Renal pelvis (tissue), 4 donors: Measurements from ENCODE around the gene PLXNC1. TPM values are rescaled to one million over a fixed set of nuclear protein-coding genes. Genes with fewer than 3 reads are reported as not detected.

ENCODE experiments used
- DNase-seq: peaks from one replicate; pipeline ENCODE4 v3.0.0-alpha.2; 2013
- polyA plus RNA-seq, 3 donors: library from polyadenylated mRNA; unstranded; fragments of 120-200 nt; gene quantifications; one replicate each; pipeline ENCODE4 v1.2.1, GENCODE V29; 2013; ENCODE audit not compliant: insufficient read length in 3 of 3

Gene PLXNC1
- polyA plus RNA-seq, 3 donors: 6.8 to 7.8 (median 7.1) TPM

- DNase-seq: no peak
Measured at GRCh38 chr12:94204499-94205247, 56.3 kb downstream of the PLXNC1 start.

GRCh38 chr12:94205822-94206221, 57.4 kb downstream of the PLXNC1 start:
- DNase-seq: no peak

DNA sequence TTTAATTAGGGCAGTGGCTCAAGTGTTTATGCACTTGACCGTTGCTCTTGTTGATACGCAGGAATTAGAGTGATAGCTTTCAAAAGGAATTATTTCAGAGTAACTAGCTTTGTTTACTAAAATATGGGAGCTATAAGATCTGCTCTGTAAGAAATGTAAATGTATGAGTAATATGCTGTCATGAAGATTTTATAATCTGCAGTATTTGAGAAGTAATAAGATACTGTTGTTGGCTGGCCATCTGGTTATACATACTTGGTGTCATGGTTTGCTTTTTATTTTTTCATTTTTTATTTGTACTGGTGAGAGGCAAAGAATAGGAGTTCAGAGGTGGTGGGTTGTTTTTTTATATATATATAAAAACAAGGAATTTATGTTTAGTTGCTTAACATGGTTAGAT, 58.5 kb downstream of the PLXNC1 start:
- DNase-seq: no peak

GRCh38 chr12:94207467-94207848, 59.1 kb downstream of the PLXNC1 start:
- DNase-seq: no peak

GRCh38 chr12:94207849-94208621, 59.7 kb downstream of the PLXNC1 start:
- DNase-seq: no peak

GRCh38 chr12:94208622-94208966, 60.2 kb downstream of the PLXNC1 start:
- no peak for DNase-seq

- DNase-seq: no peak
Measured at GRCh38 chr12:94209240-94209639, 60.9 kb downstream of the PLXNC1 start.

DNA sequence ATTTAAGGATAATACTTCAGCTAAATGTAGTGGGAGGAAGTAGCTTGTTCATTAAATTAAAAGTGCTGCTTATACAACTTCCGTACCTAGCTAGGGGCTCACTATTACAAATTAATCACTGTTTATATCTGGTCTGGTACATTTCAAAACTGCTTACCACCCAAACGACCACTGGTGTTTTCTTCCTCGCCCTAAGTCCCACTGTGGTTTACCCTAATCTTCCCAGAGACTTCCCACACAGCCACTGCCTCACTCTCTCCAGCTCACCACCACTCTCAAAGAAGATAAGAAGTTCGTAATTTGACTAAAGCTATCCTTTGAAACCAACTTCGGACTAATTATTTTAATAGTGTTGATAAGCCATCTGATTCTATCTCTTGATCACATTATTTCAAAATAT, 62.6 kb downstream of the PLXNC1 start:
- no peak for DNase-seq

GRCh38 chr12:94218233-94218632, 69.9 kb downstream of the PLXNC1 start:
- DNase-seq: no peak

- DNase-seq: no peak
Measured at GRCh38 chr12:94219622-94220302, 71.4 kb downstream of the PLXNC1 start.

DNA sequence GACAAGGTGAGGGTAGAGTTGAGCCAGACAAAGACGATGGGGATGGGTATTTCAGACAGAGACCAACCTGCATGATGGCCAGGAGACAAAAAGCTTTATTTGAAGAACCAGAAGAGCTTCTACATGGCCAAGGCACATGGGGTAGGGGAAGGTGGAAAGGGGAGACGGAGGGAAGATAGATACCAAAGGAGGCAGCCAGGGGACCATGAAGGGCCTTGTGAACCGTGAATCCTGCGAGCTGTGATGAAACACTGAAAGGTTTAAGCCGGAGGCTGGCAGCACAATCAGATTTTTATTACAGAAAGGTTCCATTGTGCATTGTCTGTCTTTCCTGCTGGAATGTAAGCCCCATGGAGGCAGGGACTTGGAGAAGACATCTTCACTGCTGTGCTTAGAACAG, 72.4 kb downstream of the PLXNC1 start:
- no peak for DNase-seq

- no peak for DNase-seq
Measured at GRCh38 chr12:94222351-94223084, 74.1 kb downstream of the PLXNC1 start.

GRCh38 chr12:94223842-94224241, 75.5 kb downstream of the PLXNC1 start:
- DNase-seq: no peak

DNA sequence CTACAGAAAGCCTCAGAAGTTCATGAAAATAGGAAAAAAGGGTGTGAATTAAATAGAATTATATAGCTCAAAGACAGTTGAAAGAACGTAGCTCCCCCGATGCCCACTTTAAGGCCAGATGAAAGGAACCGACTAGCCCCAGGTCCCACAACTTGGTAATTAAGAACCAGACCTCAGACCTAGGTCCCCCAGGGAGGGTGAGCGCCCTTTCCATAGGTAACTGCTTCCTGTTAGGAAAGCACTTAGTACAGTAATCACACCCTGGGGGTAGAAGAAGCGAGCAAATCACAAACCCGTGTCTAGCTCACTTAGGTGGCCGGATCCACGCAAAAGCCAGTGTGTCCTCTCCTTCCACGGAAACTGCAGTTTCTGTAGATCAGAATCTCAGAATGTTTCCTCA, 77.1 kb downstream of the PLXNC1 start:
- no peak for DNase-seq

DNA sequence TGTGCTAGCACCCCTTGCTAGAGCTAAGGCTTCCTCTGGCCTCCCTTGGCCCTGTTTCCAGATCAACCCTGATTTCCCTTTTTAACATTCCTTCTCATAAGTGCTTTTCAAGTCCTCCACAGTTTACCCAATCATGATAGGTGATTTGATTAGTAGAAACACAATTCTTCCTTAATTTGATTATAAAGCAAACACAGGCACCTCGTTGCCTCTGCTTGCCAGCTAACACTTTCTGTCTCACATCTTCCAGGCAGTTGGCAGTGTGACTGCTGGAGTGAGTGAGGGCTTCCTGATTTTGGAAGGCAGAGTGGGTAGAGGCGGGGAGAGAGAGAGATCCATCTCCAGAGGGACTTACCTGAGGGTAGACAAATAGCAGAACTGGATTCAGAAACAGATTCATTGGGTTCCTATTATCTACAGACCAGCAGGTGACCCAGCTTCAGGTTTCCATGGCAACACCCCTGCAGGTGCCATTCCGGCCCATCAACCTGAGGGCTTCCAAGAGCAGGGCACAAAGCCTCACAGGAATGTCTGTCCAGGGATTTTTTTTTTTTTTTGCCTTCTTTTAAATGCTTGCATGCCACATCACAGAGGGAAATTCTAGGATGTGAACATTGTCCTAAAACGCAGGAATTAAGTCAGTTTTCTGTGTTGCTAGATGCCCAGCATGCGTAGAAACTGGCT, 77.7 kb downstream of the PLXNC1 start:
- DNase-seq: no peak

DNA sequence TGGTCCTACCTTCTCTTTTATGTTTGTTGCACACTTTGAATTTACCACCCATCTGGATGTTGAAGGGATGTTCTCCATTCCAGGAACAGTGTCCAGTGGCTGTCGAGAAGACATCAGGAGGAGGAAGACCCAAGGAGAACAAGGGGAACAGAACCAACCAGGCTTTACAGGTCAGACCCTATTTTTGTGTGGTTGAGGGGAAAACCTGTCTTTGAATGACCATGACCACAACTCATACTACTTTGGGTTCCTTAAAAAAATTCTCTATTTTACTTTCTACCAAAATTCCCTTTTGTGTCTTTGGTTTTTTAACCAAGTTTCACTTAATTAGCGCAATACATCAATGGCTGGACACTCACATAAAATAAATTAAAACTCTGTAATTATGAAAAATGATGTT, 78.7 kb downstream of the PLXNC1 start:
- DNase-seq: no peak

DNA sequence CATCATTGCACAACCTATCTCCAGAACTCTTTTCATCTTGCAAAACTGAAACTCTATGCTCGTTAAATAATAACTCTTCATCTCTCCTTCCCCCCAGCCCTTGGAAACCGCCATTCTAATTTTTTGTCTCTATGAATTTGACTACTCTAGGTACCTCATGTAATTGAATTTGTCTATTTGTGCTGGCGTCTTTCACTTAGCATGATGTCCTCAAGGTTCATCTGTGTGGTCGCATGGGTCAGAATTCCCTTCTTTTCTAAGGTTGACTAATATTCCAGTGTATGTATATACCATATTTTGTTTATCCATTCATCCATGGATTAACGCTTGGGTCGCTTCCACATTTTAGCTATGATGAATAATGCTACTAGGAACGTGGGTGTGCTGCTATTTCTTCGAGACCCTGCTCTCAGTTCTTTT, 80.1 kb downstream of the PLXNC1 start:
- DNase-seq: no peak

GRCh38 chr12:94229902-94230301, 81.5 kb downstream of the PLXNC1 start:
- no peak for DNase-seq

DNA sequence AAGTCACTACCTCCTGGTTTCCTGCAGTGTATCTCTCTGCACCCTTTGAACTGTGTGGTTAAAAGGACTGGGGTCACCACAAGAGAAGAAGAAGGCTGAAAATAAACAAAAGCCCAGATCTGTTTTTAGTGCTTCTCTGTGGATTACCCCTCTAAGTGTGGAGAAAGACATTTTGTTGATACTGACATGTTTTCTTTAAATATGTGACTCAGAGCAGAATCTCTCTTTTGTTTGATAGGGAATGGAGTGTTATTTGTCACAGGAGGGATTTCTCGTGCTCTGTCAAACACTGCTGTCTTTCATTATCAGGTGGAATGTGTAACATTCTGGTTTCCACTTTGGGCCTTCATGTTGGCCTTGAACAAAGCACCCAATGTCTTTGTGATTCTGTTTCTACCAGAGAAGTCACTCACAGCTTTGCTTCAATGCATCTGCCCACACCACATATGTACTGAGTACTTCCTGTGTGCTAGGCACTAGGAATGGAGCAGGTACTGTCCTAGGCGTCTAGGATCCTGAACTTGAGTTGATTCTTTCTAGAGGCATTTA, 82.1 kb downstream of the PLXNC1 start:
- DNase-seq: no peak

DNA sequence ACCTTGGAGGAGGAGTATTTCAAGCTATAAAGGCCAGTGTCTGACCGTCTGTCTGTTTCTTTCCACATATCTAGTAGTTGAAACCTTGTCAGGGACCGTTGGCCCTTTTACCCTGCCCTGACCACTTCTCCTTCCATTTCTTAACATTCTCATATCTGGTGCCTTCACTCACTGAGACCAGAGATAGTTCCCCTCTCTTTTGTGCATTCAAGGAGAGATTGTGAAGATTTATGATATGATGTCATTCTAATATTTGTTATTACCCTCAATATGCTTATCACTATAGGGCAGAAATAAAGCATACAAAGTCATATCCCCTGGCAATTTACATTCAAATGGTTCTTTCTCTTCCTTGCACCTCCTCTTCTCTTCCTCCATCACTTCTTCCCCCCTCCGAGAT, 83.3 kb downstream of the PLXNC1 start:
- DNase-seq: no peak

DNA sequence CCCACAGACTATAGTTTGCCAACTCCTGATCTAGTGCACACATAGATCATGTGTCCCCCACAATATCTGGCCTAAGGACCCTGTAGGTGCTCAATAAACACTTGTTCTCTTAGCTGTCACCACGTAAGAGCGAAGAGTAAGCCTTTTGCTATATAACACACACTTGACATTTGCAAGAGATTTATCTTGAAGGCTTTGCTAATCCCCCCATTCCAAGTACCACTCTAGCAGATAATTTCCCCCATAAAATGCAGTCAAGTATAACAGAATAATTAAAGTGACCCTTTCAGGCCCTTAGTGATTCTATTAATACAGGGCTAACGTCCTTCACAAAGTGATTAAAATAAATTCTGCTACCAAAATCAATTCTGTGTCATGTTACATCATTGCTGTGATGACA, 87.5 kb downstream of the PLXNC1 start:
- no peak for DNase-seq
